ENCODE data around the gene SRMS.

The SRMS gene

DNA sequence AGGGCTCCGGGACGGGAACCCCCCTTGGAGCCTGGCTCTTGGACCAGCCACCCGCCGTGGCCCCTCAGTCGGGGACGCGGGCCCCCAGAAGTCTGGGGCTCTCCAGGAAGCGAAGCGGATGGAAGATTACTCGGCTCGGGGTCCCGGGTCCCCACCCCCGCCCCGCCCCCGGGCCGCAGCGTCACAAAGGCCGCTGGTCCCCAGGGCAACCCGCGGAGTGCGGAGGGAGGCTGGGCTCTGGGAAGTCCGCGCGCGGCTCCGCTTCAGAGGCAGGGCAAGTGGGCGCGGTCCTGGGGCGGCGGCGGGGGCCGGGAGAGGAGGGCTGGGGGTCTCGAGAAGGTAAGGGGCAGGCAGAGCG is 6.4 kb upstream of the SRMS start, which contains the start of gene FNDC11:
TSS of gene FNDC11 (plus strand) at position 227 of the 358 bp plus-strand sequence. CDS start 1,505 bp downstream, outside the sequence.
- peak within 1 kb of the TSS; percentile 99 for H2AK5ac ChIP-seq (ENCODE audit: low read depth, low read length)
- peaks cover 17 to 18% of the 10 kb centered on the region in 2 donors for H3K4me1 ChIP-seq (ENCODE audit: control insufficient read depth in 2 of 2, insufficient read depth in 1 of 2, low read depth in 1 of 2, low read length in 2 of 2)
- H4K91ac ChIP-seq (ENCODE audit: low read depth, low read length, poor library complexity) = peak within 1 kb of the TSS; percentile 53
- peak within 1 kb of the TSS; percentile 17 for H4K8ac ChIP-seq (ENCODE audit: low read depth, low read length)
- peak within 1 kb of the TSS; percentile 90 for H2BK12ac ChIP-seq (ENCODE audit: low read length)
- peak within 1 kb of the TSS; percentile 83 for H3K4me2 ChIP-seq (ENCODE audit: insufficient read depth, low read length, poor library complexity, severe bottlenecking)
- H2BK15ac ChIP-seq (ENCODE audit: low read length) = peak within 1 kb of the TSS; percentile 100
- H3K14ac ChIP-seq (ENCODE audit: low read length) = peak within 1 kb of the TSS; percentile 94
- H3K79me1 ChIP-seq (ENCODE audit: low read depth, low read length) = peaks cover 2% of the 10 kb centered on the region
- H3K27ac ChIP-seq (replicated peaks; ENCODE audit: low read length) = no peak within 1 kb of the TSS
- WGBS, 2 donors (ENCODE audit: extremely low coverage in 2 of 2, insufficient read length in 2 of 2, insufficient replicate concordance in 1 of 2) = no CpG with 5 or more reads among the region's 34 CpGs
- DNase-seq (ENCODE audit: low spot score) = peak; percentile 75
- H3K23ac ChIP-seq (ENCODE audit: low read depth, low read length, poor library complexity) = peak within 1 kb of the TSS; percentile 80
- H2BK5ac ChIP-seq (ENCODE audit: low read length) = peak within 1 kb of the TSS; percentile 82
- peak within 1 kb of the TSS; percentile 90 for H3K9ac ChIP-seq (ENCODE audit: low read depth, low read length, poor library complexity)
- H3K18ac ChIP-seq (ENCODE audit: low read length) = peak within 1 kb of the TSS; percentile 99
- H3K9me3 ChIP-seq (replicated peaks in 1 of 2; ENCODE audit: control insufficient read depth in 2 of 2, insufficient read depth in 1 of 2, low read depth in 1 of 2, low read length in 2 of 2) = no peaks in the 10 kb centered on the region
- peaks cover 0 to 5% (median 0%) of the 10 kb centered on the region in 3 experiments for H3K27me3 ChIP-seq (ENCODE audit: control insufficient read depth in 3 of 3, insufficient read depth in 3 of 3, low read depth in 1 of 3, low read length in 3 of 3)
- peak within 1 kb of the TSS; percentile 99 for H2AFZ ChIP-seq (ENCODE audit: low read length)
- peak within 1 kb of the TSS; percentile 23 for H3K4ac ChIP-seq (ENCODE audit: low read length)
- no peaks in the 10 kb centered on the region for H3K36me3 ChIP-seq (replicated peaks in 1 of 2; ENCODE audit: control insufficient read depth in 2 of 2, insufficient read depth in 2 of 2, low read length in 2 of 2)
- peak within 1 kb of the TSS; percentile 50 to 77 for H3K4me3 ChIP-seq (ENCODE audit: low read length in 2 of 2)
- H2BK120ac ChIP-seq (ENCODE audit: low read depth, low read length) = peak within 1 kb of the TSS; percentile 94

DNA sequence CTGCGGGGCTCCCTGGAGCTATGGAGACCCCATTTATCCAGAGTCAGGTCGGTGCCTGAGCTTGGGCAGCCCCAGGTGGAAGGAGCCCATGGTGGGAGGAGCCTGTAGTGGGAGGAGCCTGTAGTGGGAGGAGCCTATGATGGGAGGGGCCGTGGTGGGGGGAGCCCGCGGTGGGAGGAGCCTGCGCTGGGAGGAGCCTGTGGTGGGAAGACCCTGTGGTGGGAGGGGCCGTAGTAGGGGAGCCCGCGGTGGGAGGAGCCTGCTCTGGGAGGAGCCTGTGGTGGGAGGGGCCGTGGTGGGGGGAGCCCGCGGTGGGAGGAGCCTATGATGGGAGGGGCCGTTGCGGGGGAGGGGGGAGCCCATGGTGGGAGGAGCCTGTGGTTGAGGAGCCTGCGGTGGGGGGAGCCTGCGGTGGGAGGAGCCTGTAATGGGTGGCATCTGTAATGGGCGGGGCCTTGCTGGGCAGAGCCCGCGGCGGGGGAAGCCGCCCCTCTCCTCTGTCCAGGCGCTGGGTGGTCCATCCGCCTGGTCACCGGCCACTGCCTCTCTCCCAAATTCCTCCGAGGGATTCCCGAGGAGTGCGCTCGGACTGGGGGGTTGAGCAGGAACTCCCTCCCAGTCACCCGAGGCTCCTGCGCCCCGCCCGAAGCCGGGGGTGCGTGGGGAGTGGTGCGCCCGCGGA is 5.8 kb upstream of the SRMS start:
- peak overlapping the region; percentile 44 for H3K9ac ChIP-seq (ENCODE audit: low read depth, low read length, poor library complexity)
- peaks cover 18 to 20% of the 10 kb centered on the region in 2 donors for H3K4me1 ChIP-seq (ENCODE audit: control insufficient read depth in 2 of 2, insufficient read depth in 1 of 2, low read depth in 1 of 2, low read length in 2 of 2)
- no CpG with 5 or more reads among the region's 37 CpGs for WGBS, 2 donors (ENCODE audit: extremely low coverage in 2 of 2, insufficient read length in 2 of 2, insufficient replicate concordance in 1 of 2)
- no peaks in the 10 kb centered on the region for H3K9me3 ChIP-seq (replicated peaks in 1 of 2; ENCODE audit: control insufficient read depth in 2 of 2, insufficient read depth in 1 of 2, low read depth in 1 of 2, low read length in 2 of 2)
- peak overlapping the region; percentile 76 for H2BK5ac ChIP-seq (ENCODE audit: low read length)
- DNase-seq (ENCODE audit: low spot score) = peak; percentile 92
- H3K23ac ChIP-seq (ENCODE audit: low read depth, low read length, poor library complexity) = peak overlapping the region; percentile 55
- H2BK15ac ChIP-seq (ENCODE audit: low read length) = peak overlapping the region; percentile 100
- H3K4ac ChIP-seq (ENCODE audit: low read length) = no peak overlapping the region
- peak overlapping the region; percentile 50 to 77 for H3K4me3 ChIP-seq (ENCODE audit: low read length in 2 of 2)
- peak overlapping the region; percentile 89 for H3K14ac ChIP-seq (ENCODE audit: low read length)
- no peak overlapping the region for H3K27ac ChIP-seq (replicated peaks; ENCODE audit: low read length)
- H2AFZ ChIP-seq (ENCODE audit: low read length) = peak overlapping the region; percentile 99
- no peak overlapping the region for H4K8ac ChIP-seq (ENCODE audit: low read depth, low read length)
- H2AK5ac ChIP-seq (ENCODE audit: low read depth, low read length) = peak overlapping the region; percentile 99
- peak overlapping the region; percentile 99 for H3K18ac ChIP-seq (ENCODE audit: low read length)
- no peak overlapping the region for H2BK12ac ChIP-seq (ENCODE audit: low read length)
- H3K36me3 ChIP-seq (replicated peaks in 1 of 2; ENCODE audit: control insufficient read depth in 2 of 2, insufficient read depth in 2 of 2, low read length in 2 of 2) = no peaks in the 10 kb centered on the region
- H3K27me3 ChIP-seq (ENCODE audit: control insufficient read depth in 3 of 3, insufficient read depth in 3 of 3, low read depth in 1 of 3, low read length in 3 of 3) = peaks cover 0 to 10% (median 0%) of the 10 kb centered on the region in 3 experiments
- peaks cover 2% of the 10 kb centered on the region for H3K79me1 ChIP-seq (ENCODE audit: low read depth, low read length)
- H4K91ac ChIP-seq (ENCODE audit: low read depth, low read length, poor library complexity) = no peak overlapping the region
- no peak overlapping the region for H2BK120ac ChIP-seq (ENCODE audit: low read depth, low read length)
- peak overlapping the region; percentile 83 for H3K4me2 ChIP-seq (ENCODE audit: insufficient read depth, low read length, poor library complexity, severe bottlenecking)

DNA sequence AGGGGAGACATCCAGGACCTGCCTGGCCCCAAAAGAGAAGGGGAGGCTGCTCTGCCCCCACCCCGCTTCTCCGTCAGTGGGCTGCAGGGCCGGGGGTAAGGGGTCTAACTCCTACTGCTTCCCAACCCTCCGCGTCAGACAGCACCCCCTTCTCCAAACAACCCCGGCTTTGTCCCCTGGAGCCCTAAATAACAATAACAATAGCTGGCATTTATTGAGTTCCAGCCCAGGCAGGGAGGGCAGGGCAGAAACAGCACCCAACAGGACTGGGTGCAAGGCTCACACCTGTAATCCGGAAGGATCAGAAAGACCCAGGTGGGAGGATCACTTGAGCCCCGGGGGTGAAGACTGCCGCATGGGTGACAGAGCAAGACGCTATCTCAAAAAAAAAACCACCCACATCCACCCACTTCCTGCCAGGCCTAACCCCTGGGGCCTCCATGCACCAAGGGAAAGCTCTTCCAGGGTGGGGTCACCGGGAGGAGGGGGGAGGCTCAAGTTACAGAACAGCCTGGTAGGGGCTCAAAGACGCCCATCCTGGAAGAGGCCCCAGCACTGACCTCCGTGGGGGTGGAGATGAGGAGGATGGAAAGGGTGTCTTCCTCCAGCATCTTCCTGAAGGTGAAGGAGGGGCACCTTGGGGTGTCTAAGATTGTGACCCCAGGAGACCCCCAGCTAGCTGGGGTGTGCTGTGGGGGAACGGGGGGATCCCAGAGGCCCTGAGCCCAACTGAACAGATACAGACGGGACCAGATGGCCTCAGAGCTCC is 5.1 kb upstream of the SRMS start:
- no peak overlapping the region for H2BK120ac ChIP-seq (ENCODE audit: low read depth, low read length)
- H3K4me1 ChIP-seq (ENCODE audit: control insufficient read depth in 2 of 2, insufficient read depth in 1 of 2, low read depth in 1 of 2, low read length in 2 of 2) = peaks cover 18 to 20% of the 10 kb centered on the region in 2 donors
- no peak overlapping the region for H3K27ac ChIP-seq (replicated peaks; ENCODE audit: low read length)
- no peak overlapping the region for H3K14ac ChIP-seq (ENCODE audit: low read length)
- peak overlapping the region; percentile 2 for H3K18ac ChIP-seq (ENCODE audit: low read length)
- peak overlapping the region; percentile 76 for H2BK5ac ChIP-seq (ENCODE audit: low read length)
- no peak overlapping the region for H3K23ac ChIP-seq (ENCODE audit: low read depth, low read length, poor library complexity)
- H4K8ac ChIP-seq (ENCODE audit: low read depth, low read length) = no peak overlapping the region
- H3K4me3 ChIP-seq (ENCODE audit: low read length in 2 of 2) = no peak overlapping the region
- DNase-seq (ENCODE audit: low spot score) = no peak
- H3K79me1 ChIP-seq (ENCODE audit: low read depth, low read length) = peaks cover 2% of the 10 kb centered on the region
- H2BK12ac ChIP-seq (ENCODE audit: low read length) = no peak overlapping the region
- peak overlapping the region; percentile 10 for H2AFZ ChIP-seq (ENCODE audit: low read length)
- H2BK15ac ChIP-seq (ENCODE audit: low read length) = peak overlapping the region; percentile 85
- no peak overlapping the region for H2AK5ac ChIP-seq (ENCODE audit: low read depth, low read length)
- H3K9me3 ChIP-seq (replicated peaks in 1 of 2; ENCODE audit: control insufficient read depth in 2 of 2, insufficient read depth in 1 of 2, low read depth in 1 of 2, low read length in 2 of 2) = no peaks in the 10 kb centered on the region
- H4K91ac ChIP-seq (ENCODE audit: low read depth, low read length, poor library complexity) = no peak overlapping the region
- WGBS, 2 donors (ENCODE audit: extremely low coverage in 2 of 2, insufficient read length in 2 of 2, insufficient replicate concordance in 1 of 2) = no CpG with 5 or more reads among the region's 15 CpGs
- H3K4ac ChIP-seq (ENCODE audit: low read length) = no peak overlapping the region
- H3K4me2 ChIP-seq (ENCODE audit: insufficient read depth, low read length, poor library complexity, severe bottlenecking) = no peak overlapping the region
- H3K27me3 ChIP-seq (ENCODE audit: control insufficient read depth in 3 of 3, insufficient read depth in 3 of 3, low read depth in 1 of 3, low read length in 3 of 3) = peaks cover 0 to 17% (median 0%) of the 10 kb centered on the region in 3 experiments
- H3K36me3 ChIP-seq (replicated peaks in 1 of 2; ENCODE audit: control insufficient read depth in 2 of 2, insufficient read depth in 2 of 2, low read length in 2 of 2) = no peaks in the 10 kb centered on the region
- H3K9ac ChIP-seq (ENCODE audit: low read depth, low read length, poor library complexity) = no peak overlapping the region

DNA sequence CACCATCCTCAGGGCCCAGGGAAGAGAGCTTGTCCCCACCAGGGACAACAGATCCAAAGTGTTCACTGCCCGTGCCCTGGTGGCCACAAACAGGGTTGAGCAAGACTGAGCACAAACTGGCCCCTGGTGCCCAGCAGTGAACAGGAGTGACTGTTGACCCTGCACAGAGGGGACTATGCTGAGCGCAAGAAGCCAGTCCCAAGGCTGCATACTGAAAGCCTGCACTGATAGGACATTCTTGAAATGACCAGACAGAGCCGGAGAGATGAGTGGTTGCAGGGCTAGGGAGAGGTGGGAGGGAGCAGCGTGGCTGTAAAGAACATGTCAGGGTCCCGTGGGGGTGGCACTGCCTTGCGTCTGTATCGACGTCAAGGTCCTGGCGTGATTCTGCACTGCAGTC is 3.5 kb upstream of the SRMS start:
- H2BK5ac ChIP-seq (ENCODE audit: low read length) = no peak overlapping the region
- no peak overlapping the region for H3K18ac ChIP-seq (ENCODE audit: low read length)
- no CpG with 5 or more reads among the region's 9 CpGs for WGBS, 2 donors (ENCODE audit: extremely low coverage in 2 of 2, insufficient read length in 2 of 2, insufficient replicate concordance in 1 of 2)
- H4K8ac ChIP-seq (ENCODE audit: low read depth, low read length) = no peak overlapping the region
- H3K79me1 ChIP-seq (ENCODE audit: low read depth, low read length) = peaks cover 2% of the 10 kb centered on the region
- H2AK5ac ChIP-seq (ENCODE audit: low read depth, low read length) = no peak overlapping the region
- peaks cover 0 to 31% (median 1%) of the 10 kb centered on the region in 3 experiments for H3K27me3 ChIP-seq (ENCODE audit: control insufficient read depth in 3 of 3, insufficient read depth in 3 of 3, low read depth in 1 of 3, low read length in 3 of 3)
- no peak overlapping the region for H2BK15ac ChIP-seq (ENCODE audit: low read length)
- H3K4me3 ChIP-seq (ENCODE audit: low read length in 2 of 2) = no peak overlapping the region
- DNase-seq (ENCODE audit: low spot score) = no peak
- no peak overlapping the region for H3K27ac ChIP-seq (replicated peaks; ENCODE audit: low read length)
- no peak overlapping the region for H3K4me2 ChIP-seq (ENCODE audit: insufficient read depth, low read length, poor library complexity, severe bottlenecking)
- H3K9ac ChIP-seq (ENCODE audit: low read depth, low read length, poor library complexity) = peak overlapping the region; percentile 77
- H3K9me3 ChIP-seq (replicated peaks in 1 of 2; ENCODE audit: control insufficient read depth in 2 of 2, insufficient read depth in 1 of 2, low read depth in 1 of 2, low read length in 2 of 2) = no peaks in the 10 kb centered on the region
- H2BK120ac ChIP-seq (ENCODE audit: low read depth, low read length) = peak overlapping the region; percentile 93
- peak overlapping the region; percentile 75 for H2AFZ ChIP-seq (ENCODE audit: low read length)
- H2BK12ac ChIP-seq (ENCODE audit: low read length) = no peak overlapping the region
- H3K23ac ChIP-seq (ENCODE audit: low read depth, low read length, poor library complexity) = no peak overlapping the region
- H3K36me3 ChIP-seq (replicated peaks in 1 of 2; ENCODE audit: control insufficient read depth in 2 of 2, insufficient read depth in 2 of 2, low read length in 2 of 2) = no peaks in the 10 kb centered on the region
- H3K14ac ChIP-seq (ENCODE audit: low read length) = no peak overlapping the region
- H3K4ac ChIP-seq (ENCODE audit: low read length) = no peak overlapping the region
- peaks cover 9 to 12% of the 10 kb centered on the region in 2 donors for H3K4me1 ChIP-seq (ENCODE audit: control insufficient read depth in 2 of 2, insufficient read depth in 1 of 2, low read depth in 1 of 2, low read length in 2 of 2)
- no peak overlapping the region for H4K91ac ChIP-seq (ENCODE audit: low read depth, low read length, poor library complexity)
